ENCODE results near the gene XIAP.

The XIAP gene

DNA sequence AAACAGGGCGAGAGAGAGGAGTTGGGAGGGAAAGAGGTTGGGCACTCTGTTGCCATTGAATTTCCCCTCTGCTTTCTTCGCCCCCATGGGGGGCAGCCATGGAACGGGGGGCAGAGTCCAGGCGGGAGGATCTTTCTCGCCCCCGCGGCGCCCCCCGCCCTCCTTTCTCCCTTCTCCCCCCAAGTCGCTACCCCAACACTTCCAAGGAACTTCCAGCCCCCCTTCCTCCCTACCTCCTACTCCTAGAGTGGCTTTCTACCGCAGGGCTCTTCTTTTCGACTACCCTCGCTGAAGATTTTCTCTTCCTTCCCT, 101.1 kb downstream of the XIAP start:
- no peak for DNase-seq (ENCODE audit: low spot score)

DNA sequence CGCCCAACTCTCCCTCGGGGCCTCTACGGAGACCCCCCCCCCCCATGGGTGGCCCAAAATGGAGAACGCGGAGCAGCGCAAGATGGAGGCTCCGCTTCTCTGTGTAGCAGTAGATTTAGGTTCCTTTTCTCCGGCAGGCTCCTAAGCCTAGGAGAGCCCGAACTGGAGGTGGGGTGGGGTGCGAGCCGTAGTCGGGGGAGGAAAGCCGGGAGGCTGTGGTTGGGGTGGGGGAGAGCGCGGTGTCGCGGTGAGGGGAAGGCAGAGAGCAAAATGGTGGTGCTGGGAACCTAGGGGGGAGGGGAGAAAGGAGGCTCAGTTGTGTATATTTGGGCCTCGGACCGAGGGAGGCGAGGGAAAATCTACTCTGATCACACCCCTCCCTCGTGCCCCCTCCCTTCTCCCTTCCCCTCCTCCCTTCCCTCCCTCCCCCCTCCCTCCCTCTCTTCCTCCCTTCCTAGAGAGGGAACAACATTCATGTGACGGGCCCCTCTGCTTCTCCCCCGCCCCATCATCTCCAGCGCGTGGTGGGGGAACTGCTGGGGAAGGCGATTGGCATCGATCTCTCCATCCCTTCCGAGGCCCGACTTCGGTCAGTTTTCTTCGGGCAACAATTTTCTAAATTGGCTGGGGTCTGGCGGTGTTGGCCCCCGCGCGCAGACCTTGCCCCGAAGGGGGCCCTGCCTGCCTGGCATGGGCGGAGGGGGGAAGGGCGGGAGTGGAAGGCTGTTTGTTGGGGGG, 101.6 kb downstream of the XIAP start, which contains the start of gene STAG2:
TSS of gene STAG2 (plus strand) at position 439 of the 738 bp plus-strand sequence. CDS start 60,922 bp downstream, outside the sequence.
- peak; percentile 67 for DNase-seq (ENCODE audit: low spot score)

DNA sequence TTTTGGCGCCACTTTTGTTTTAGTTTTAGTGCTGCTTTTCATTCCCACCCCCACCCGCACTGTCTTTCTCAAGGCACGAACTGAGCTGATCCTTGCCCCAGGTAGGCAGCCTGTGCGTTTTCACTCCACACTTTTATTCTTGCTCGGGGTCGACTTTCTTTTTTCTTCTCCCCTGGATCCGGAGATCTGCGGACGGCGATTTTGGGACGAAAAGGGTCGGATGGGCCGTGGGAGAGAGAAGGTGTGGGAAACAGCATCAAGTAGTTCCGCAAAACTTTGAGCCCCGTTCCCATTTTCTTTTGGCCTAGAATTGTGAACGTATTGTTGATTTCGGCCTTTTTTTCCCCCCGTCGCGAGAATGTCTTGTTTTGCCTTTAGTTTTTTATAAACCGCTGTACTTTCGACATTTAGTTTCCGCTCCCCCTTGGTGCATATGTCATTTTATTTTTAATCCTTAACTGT, 102.2 kb downstream of the XIAP start:
- no peak for DNase-seq (ENCODE audit: low spot score)

DNA sequence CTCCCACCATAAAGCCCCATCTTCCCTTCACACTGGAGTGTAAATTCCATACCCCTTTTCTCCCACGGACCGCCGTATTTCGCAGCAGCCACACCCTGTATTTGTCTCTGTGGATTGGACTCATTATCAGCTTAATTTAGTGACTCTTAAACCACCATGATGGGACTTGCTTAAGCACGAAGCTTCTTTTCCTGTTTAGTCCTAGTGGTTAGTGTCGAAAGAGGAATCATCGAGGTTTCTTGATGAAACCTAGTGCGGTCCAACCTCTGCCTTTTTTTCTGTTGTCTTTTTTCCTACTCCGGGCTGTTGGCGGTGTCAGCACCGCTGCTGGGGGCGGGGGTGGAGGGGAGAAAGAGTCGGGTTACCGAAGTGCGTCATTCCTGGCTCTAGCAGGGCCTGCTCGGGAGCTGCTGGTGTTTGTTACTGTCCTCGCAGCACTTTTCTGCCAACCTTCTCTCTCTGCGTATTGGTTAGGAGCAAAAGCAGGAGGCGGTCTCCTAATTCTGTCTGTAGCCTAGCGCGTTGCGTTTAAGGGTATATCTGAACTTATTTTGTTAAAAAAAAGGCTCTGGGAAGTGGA, 103.0 kb downstream of the XIAP start:
- DNase-seq (ENCODE audit: low spot score), result peak; percentile 72

Measured in HuH-7 (cell line).